ENCODE measurements around the gene CHST7.

Gene CHST7

DNA sequence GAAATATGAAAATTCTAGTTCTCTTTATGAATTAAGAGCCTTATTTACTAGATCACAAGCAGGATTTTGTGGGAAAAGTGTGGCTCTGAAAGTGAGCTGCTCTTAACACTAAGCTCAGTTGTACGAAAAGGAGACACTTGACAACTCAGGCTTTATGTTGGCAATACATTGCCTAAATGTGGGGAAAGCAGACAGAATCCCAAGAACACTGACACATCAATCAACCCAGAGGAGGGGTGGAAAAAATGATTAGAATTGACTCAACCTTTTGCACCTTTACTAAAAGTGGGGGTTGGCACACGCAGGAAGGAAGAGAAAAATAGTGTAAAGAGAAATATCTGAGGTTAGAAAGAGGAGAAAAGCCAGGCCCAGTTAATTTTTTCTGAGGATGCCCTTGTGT is 61.6 kb downstream of the CHST7 start:
- Histone ChIP-seq H3K27ac (no peak overlapping the region), H3K79me2 (no peaks in the 10 kb centered on the region), H3K27me3 (ENCODE audit: control insufficient read depth, insufficient read depth, low read length) (no peaks in the 10 kb centered on the region), H3K9me3 (ENCODE audit: control insufficient read depth, low read length) (no peaks in the 10 kb centered on the region), H3K4me3 (ENCODE audit: low read depth, low read length) (no peak overlapping the region), H3K4me2 (ENCODE audit: low read length) (no peak overlapping the region), H3K9ac (no peak overlapping the region), H2AFZ (no peak overlapping the region), H3K4me1 (no peaks in the 10 kb centered on the region), H3K36me3 (ENCODE audit: control insufficient read depth, insufficient read depth, low read length) (no peaks in the 10 kb centered on the region)
- TF ChIP-seq, protein P1, sequence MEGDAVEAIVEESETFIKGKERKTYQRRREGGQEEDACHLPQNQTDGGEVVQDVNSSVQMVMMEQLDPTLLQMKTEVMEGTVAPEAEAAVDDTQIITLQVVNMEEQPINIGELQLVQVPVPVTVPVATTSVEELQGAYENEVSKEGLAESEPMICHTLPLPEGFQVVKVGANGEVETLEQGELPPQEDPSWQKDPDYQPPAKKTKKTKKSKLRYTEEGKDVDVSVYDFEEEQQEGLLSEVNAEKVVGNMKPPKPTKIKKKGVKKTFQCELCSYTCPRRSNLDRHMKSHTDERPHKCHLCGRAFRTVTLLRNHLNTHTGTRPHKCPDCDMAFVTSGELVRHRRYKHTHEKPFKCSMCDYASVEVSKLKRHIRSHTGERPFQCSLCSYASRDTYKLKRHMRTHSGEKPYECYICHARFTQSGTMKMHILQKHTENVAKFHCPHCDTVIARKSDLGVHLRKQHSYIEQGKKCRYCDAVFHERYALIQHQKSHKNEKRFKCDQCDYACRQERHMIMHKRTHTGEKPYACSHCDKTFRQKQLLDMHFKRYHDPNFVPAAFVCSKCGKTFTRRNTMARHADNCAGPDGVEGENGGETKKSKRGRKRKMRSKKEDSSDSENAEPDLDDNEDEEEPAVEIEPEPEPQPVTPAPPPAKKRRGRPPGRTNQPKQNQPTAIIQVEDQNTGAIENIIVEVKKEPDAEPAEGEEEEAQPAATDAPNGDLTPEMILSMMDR (IDR thresholded peaks at IDR 0.05) = no peak

GRCh38 chrX:46636223-46636622 is 62.7 kb downstream of the CHST7 start:
- Histone ChIP-seq H3K4me1 (no peaks in the 10 kb centered on the region), H3K4me3 (ENCODE audit: low read depth, low read length) (no peak overlapping the region), H3K27me3 (ENCODE audit: control insufficient read depth, insufficient read depth, low read length) (no peaks in the 10 kb centered on the region), H2AFZ (no peak overlapping the region), H3K79me2 (no peaks in the 10 kb centered on the region), H3K27ac (no peak overlapping the region), H3K36me3 (ENCODE audit: control insufficient read depth, insufficient read depth, low read length) (no peaks in the 10 kb centered on the region), H3K4me2 (ENCODE audit: low read length) (no peak overlapping the region), H3K9me3 (ENCODE audit: control insufficient read depth, low read length) (no peaks in the 10 kb centered on the region), H3K9ac (no peak overlapping the region)
- TF ChIP-seq, protein P1 (IDR thresholded peaks at IDR 0.05) = no peak

DNA sequence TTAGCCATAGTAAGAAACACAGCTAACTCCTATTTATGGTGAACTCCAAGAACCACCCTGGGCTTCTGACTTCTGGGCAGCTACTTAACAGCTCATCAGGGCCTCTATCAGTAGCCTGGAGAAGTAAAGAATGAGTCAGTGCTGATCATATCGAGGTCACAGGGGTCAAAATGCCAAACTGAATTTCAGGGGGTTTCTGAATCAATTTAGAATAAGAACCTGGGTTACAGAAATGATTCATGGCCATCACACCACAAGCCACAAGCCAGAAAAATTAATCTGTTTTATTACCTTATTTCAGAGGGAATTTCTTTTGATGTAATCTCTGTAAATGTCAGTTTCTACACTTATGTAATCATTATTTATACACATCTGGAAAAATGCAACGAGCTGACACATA is 64.4 kb downstream of the CHST7 start:
- TF ChIP-seq, protein P1 (IDR thresholded peaks at IDR 0.05) = no peak
- Histone ChIP-seq H3K9me3 (ENCODE audit: control insufficient read depth, low read length) (no peaks in the 10 kb centered on the region), H3K36me3 (ENCODE audit: control insufficient read depth, insufficient read depth, low read length) (no peaks in the 10 kb centered on the region), H3K27me3 (ENCODE audit: control insufficient read depth, insufficient read depth, low read length) (no peaks in the 10 kb centered on the region), H3K4me2 (ENCODE audit: low read length) (no peak overlapping the region), H2AFZ (no peak overlapping the region), H3K79me2 (no peaks in the 10 kb centered on the region), H3K27ac (no peak overlapping the region), H3K9ac (no peak overlapping the region), H3K4me1 (no peaks in the 10 kb centered on the region), H3K4me3 (ENCODE audit: low read depth, low read length) (no peak overlapping the region)

DNA sequence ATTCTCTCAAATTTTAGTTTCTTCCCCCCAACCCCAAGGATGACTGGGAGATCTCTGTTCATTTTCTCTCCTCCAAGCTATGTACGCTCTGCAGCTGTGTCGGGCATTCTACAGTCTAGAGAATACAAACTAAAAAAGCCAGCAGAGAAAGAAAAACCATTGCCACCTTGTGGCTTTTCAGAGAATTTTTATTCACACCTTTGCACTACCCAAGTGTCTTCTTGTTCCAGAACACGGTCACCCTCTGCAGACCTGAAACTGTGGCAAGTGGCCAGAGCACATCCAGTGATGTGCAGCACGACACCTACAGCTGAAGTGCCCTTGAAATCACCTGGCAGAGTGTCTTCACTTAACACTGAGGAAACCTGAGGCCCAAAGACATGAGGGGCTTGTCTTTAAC is 68.6 kb downstream of the CHST7 start:
- Histone ChIP-seq H3K36me3 (ENCODE audit: control insufficient read depth, insufficient read depth, low read length) (no peaks in the 10 kb centered on the region), H3K27me3 (ENCODE audit: control insufficient read depth, insufficient read depth, low read length) (no peaks in the 10 kb centered on the region), H3K4me1 (peaks cover 1% of the 10 kb centered on the region), H2AFZ (no peak overlapping the region), H3K9ac (no peak overlapping the region), H3K27ac (no peak overlapping the region), H3K4me2 (ENCODE audit: low read length) (no peak overlapping the region), H3K4me3 (ENCODE audit: low read depth, low read length) (no peak overlapping the region), H3K9me3 (ENCODE audit: control insufficient read depth, low read length) (no peaks in the 10 kb centered on the region), H3K79me2 (no peaks in the 10 kb centered on the region)
- TF ChIP-seq, protein P1 (IDR thresholded peaks at IDR 0.05) = peak; percentile 51

- TF ChIP-seq, protein P1 (IDR thresholded peaks at IDR 0.05) = no peak
- H3K4me3 ChIP-seq (ENCODE audit: low read depth, low read length) = no peak overlapping the region
Observed at GRCh38 chrX:46643636-46644035, 70.1 kb downstream of the CHST7 start.

More at GRCh38 chrX:46643636-46644035, 70.1 kb downstream of the CHST7 start:
- H3K27ac ChIP-seq = no peak overlapping the region
- no peak overlapping the region for H3K9ac ChIP-seq
- H3K4me1 ChIP-seq = peaks cover 15% of the 10 kb centered on the region
- no peak overlapping the region for H3K4me2 ChIP-seq (ENCODE audit: low read length)
- no peaks in the 10 kb centered on the region for H3K36me3 ChIP-seq (ENCODE audit: control insufficient read depth, insufficient read depth, low read length)
- no peaks in the 10 kb centered on the region for H3K27me3 ChIP-seq (ENCODE audit: control insufficient read depth, insufficient read depth, low read length)
- H2AFZ ChIP-seq = no peak overlapping the region
- H3K79me2 ChIP-seq = no peaks in the 10 kb centered on the region
- no peaks in the 10 kb centered on the region for H3K9me3 ChIP-seq (ENCODE audit: control insufficient read depth, low read length)
